ENCODE data around the gene CRY1.

GRCh38 chr12:107086314-107086713 lies 7.0 kb downstream of the CRY1 start:
- TF ChIP-seq CHD1 (IDR thresholded peaks at IDR 0.05; ENCODE audit: low read length) (no peak), CTCF (IDR thresholded peaks at IDR 0.05 in 2 of 3, conservative IDR thresholded peaks at IDR 0.05 in 1 of 3; ENCODE audit: insufficient read depth in 2 of 3, low read depth in 1 of 3, low read length in 3 of 3) (no peak), RFX5 (IDR thresholded peaks at IDR 0.05; ENCODE audit: low read depth, low read length) (no peak), EZH2 (IDR thresholded peaks at IDR 0.05; ENCODE audit: borderline replicate concordance, low read depth, low read length) (no peak)

Data from K562 (cell line).